EL (cell line): ENCODE data around the gene SMIM26.

Experiments
- DNase-seq: peaks from one replicate; pipeline ENCODE4 v3.0.0-alpha.2; 2016

Gene SMIM26

GRCh38 chr20:18587665-18588573 is 20.7 kb downstream of the SMIM26 start, which contains the start of gene DTD1:
DTD1 (plus strand) TSS chr20:18588054; CDS start chr20:18588073, 19 bp downstream.
- DNase-seq = peak; percentile 88

DNA sequence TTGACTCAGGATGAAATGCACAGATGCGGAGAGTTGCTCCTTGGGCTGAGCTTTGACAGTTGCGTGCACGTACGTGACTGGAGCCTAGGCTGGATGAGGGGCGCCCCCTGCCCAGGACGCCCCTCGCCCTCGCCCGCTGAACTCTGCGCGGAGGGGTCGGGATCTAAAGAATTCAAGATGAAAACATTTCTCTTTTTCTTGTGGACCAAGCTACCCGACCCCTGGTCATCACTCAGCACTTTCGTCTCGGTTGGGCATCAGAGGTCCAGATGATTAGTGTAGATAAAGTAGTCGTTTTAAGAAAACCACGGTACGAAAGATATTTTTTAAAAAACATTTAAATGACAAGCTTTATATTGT is 21.3 kb downstream of the SMIM26 start:
- DNase-seq = no peak

GRCh38 chr20:18589941-18590674 is 22.9 kb downstream of the SMIM26 start:
- DNase-seq = no peak

DNA sequence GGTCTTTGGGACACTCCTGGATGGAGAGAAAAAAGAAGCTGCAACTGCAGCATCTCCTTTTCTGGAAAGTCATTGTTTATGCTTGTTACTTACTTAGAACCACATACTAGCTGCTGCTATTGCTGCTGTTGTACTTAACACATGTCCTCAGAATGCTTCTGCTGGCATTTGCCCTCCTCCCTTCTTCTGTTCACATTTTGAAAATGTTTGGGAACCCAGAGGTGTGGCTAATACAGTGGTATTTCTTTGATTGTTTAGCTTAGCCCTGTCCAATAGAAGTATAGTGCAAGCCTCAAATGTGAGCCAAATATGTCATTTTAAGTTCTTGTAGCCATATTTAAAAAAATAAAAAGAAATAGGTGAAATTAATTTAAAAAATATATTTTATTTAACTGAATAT is 29.0 kb downstream of the SMIM26 start:
- no peak for DNase-seq

DNA sequence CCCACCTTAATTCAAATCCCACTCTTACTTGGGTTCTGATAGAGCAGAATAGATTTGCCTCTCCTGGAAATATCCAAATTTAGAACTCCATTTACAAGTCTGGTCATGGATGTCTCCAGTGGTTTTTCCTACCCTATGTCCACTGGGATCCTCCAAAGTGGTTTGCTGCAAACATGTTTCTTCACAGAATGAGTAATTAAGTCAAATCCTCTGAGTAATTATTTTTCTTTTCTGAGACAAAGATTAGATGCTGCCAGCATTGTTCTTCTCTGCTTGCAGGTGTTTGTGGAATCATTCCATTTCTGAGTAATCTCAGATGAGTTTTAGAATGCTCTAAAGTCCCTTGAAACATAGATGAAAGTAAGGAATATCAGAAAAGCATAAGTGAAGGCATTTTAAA is 42.5 kb downstream of the SMIM26 start:
- DNase-seq = no peak

- DNase-seq = no peak
These were observed 44.3 kb downstream of the SMIM26 start for GRCh38 chr20:18611492-18611891.

GRCh38 chr20:18613553-18613952 is 46.3 kb downstream of the SMIM26 start:
- DNase-seq = no peak

GRCh38 chr20:18614244-18614643 is 47.0 kb downstream of the SMIM26 start:
- no peak for DNase-seq

DNA sequence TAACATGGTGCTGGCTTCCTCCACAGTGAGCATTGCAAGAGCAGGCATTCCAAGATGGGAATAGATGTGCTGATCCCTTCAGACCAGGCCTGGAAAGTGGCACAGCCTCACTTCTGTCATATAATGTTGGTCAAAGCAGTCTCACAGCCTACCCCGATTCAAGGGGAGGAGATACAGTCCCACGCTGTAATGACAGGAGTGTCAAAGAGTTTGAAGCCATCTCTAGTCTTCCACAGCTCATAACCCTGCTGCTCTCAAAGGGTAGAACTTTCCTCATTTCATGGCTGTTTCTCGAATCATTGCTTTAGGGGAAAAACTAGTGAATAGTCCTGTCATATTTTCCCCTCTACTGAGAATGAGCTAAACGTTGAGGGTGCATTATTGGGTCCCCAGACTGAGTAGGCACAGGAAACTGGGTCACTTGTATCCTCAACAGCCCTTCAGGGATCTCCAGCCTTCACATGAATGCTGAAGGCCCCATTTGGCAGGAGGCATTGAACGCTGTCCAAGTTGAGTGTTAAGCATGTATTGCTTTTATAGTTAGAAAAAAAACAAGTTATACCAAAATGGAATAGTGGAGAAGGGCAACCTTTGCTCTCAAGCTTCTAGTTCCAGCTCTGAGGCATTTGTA is 47.9 kb downstream of the SMIM26 start:
- DNase-seq = no peak
